Common myeloid progenitor, CD34-positive (primary cell): ENCODE measurements around the gene ZSCAN21.

Source experiments
- CTCF ChIA-PET: fragments of 350-600 bp; sonication (Branson Sonifier 250); formaldehyde crosslinking; loops from one replicate; lab custom pipeline; 2021; ENCODE audit warnings: antibody characterized with exemption; lab: Charles Lee
- POLR2A ChIA-PET: fragments of 350-600 bp; sonication (Branson Sonifier 250); formaldehyde crosslinking; loops from one replicate; lab custom pipeline; 2021; ENCODE audit warnings: antibody characterized with exemption; lab: Charles Lee
- DNase-seq, 3 donors: peaks; one replicate each; pipeline versions ENCODE4 v3.0.0 to v3.0.0-alpha.2; 2013
- H3K27ac ChIP-seq, 2 experiments: 1 replicate in 1 of 2; 2 replicates in 1 of 2; pipeline ENCODE4 v1.7.0; 2013; ENCODE audit warnings: inconsistent platforms in 2 of 2, low read length in 2 of 2, mild to moderate bottlenecking in 2 of 2, low read depth in 1 of 2, moderate library complexity in 1 of 2; ENCODE audit not compliant: severe bottlenecking in 2 of 2, insufficient read depth in 1 of 2, poor library complexity in 1 of 2
- H3K27me3 ChIP-seq, 5 experiments: replicated peaks in 2 of 5; 1 replicate in 3 of 5; 2 replicates in 2 of 5; pipeline versions ENCODE4 v1.6.1 to v1.7.0; 2013; ENCODE audit warnings: low read length in 4 of 5, mild to moderate bottlenecking in 2 of 5, moderate library complexity in 2 of 5, inconsistent platforms in 1 of 5; ENCODE audit not compliant: insufficient read depth in 5 of 5, control insufficient read depth in 4 of 5
- H3K36me3 ChIP-seq, 4 experiments: 1 replicate in 2 of 4; 2 replicates in 2 of 4; pipeline versions ENCODE4 v1.6.1 to v1.7.0; 2013; ENCODE audit warnings: low read length in 3 of 4, control low read depth in 1 of 4, mild to moderate bottlenecking in 1 of 4; ENCODE audit not compliant: control insufficient read depth in 4 of 4, insufficient read depth in 4 of 4
- H3K4me1 ChIP-seq, 4 experiments: 1 replicate in 3 of 4; 2 replicates in 1 of 4; pipeline versions ENCODE4 v1.6.1 to v1.7.1; 2013; ENCODE audit warnings: low read length in 3 of 4, mild to moderate bottlenecking in 3 of 4, control low read depth in 1 of 4, inconsistent platforms in 1 of 4, moderate library complexity in 1 of 4; ENCODE audit not compliant: control insufficient read depth in 4 of 4, insufficient read depth in 4 of 4; ENCODE audit errors: control extremely low read depth in 1 of 4
- H3K4me3 ChIP-seq, 7 experiments: 1 replicate in 4 of 7; 2 replicates in 3 of 7; pipeline versions ENCODE4 v1.5.1 to v1.7.0; 2013; ENCODE audit warnings: mild to moderate bottlenecking in 7 of 7, low read length in 6 of 7, moderate library complexity in 6 of 7, inconsistent platforms in 2 of 7, low read depth in 2 of 7, control low read depth in 1 of 7; ENCODE audit not compliant: insufficient read depth in 4 of 7, control insufficient read depth in 1 of 7; ENCODE audit errors: extremely low read depth in 1 of 7
- H3K9me3 ChIP-seq, 5 experiments: 1 replicate in 4 of 5; 2 replicates in 1 of 5; pipeline versions ENCODE4 v1.6.1 to v1.7.1; 2013; ENCODE audit warnings: low read length in 4 of 5, mild to moderate bottlenecking in 2 of 5, inconsistent platforms in 1 of 5, low read depth in 1 of 5, moderate library complexity in 1 of 5; ENCODE audit not compliant: control insufficient read depth in 4 of 5, insufficient read depth in 2 of 5; ENCODE audit errors: control extremely low read depth in 1 of 5
- WGBS: methylation state at CpG from one replicate; pipeline ENCODE4 v1.1.5; 2013; ENCODE audit not compliant: insufficient coverage; 5-methylcytosine and 5-hydroxymethylcytosine counted together

Gene ZSCAN21

DNA sequence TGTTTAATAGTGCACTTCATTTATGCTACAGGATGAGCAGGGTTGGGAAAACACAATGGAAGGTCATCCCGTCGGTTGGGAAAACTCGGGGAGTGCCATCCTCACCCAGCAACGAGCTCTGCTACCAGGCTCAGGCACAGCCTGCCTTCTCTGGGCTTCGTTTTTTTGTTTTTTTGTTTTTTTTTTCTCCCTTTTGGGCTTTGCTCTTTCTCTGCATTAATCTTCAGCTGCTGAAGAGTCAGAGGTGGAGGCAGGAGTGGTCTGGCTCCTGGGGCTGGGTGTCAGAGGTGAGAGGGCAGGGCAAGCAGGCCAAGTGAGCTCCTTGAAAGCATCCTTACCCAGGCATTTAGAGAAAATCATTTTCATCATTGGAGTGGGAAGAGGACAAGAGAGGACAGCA, 20.4 kb downstream of the ZSCAN21 start:
- Histone ChIP-seq H3K4me3 (no peak overlapping the region), H3K36me3 (peaks cover 41 to 74% (median 59%) of the 10 kb centered on the region in 4 experiments), H3K4me1 (no peaks in the 10 kb centered on the region), H3K27me3 (no peaks in the 10 kb centered on the region), H3K9me3 (peaks cover 11 to 53% (median 41%) of the 10 kb centered on the region in 5 experiments), H3K27ac (no peak overlapping the region)
- POLR2A ChIA-PET: no interaction called here
- CTCF ChIA-PET: interaction anchor here (0.9 to 3.3 kb wide), 8 partner anchors 10 to 92 kb away, joined by 3 to 15 read pairs (median 4); partner anchors contain the start of gene ZNF3
- WGBS: 97% methylated on average over 4 of the region's 5 CpGs
- no peak for DNase-seq

GRCh38 chr7:100071018-100071723, 21.6 kb downstream of the ZSCAN21 start:
- Histone ChIP-seq H3K36me3 (peaks cover 47 to 78% (median 70%) of the 10 kb centered on the region in 4 experiments), H3K27me3 (no peaks in the 10 kb centered on the region), H3K4me1 (no peaks in the 10 kb centered on the region), H3K9me3 (peaks cover 11 to 55% (median 41%) of the 10 kb centered on the region in 5 experiments), H3K4me3 (peak overlapping the region in 1 of 7 experiments; percentile 5), H3K27ac (no peak overlapping the region)
- 98% methylated on average over 5 of the region's 11 CpGs for WGBS
- ChIA-PET POLR2A (no interaction called here), CTCF (interaction anchor here (0.9 to 3.3 kb wide), 14 partner anchors 8 to 139 kb away, joined by 3 to 15 read pairs (median 4); partner anchors contain the start of gene ZNF3)
- DNase-seq: peak in 1 of 3 donors; percentile 21

DNA sequence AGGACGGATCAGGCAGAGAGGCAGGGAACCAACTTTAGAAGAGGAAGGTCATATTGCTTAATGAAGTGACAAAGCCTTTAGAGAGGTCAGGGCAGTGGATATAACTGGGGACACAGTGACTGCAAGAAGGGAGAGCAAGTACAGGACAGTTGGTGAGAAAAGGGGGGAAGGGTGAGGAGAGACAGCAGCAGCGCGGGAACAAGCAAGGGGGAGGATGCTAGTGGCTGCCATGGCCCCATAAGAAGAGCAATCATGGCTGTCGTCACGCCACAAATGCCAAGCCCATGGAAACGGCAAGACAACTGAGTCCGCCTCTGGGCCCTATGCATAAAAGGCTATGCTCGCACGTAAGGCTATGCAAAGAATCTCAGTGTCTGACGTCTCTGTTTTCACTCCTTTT, 22.9 kb downstream of the ZSCAN21 start:
- CTCF ChIA-PET: interaction anchor here (1.7 to 3.3 kb wide), 3 partner anchors 8 to 14 kb away, joined by 4 to 15 read pairs (median 10); partner anchors contain the start of gene ZNF3
- no peaks in the 10 kb centered on the region for H3K4me1 ChIP-seq
- POLR2A ChIA-PET: interaction anchor here (1.4 kb wide), 1 partner anchor 9 kb away, joined by 4 read pairs; the partner anchor contains the start of gene ZNF3
- 100% methylated on average over 9 of the region's 10 CpGs for WGBS
- DNase-seq: no peak
- H3K4me3 ChIP-seq: no peak overlapping the region
- H3K27ac ChIP-seq: no peak overlapping the region
- peaks cover 55 to 86% (median 77%) of the 10 kb centered on the region in 4 experiments for H3K36me3 ChIP-seq
- H3K27me3 ChIP-seq: no peaks in the 10 kb centered on the region
- H3K9me3 ChIP-seq: peaks cover 11 to 55% (median 41%) of the 10 kb centered on the region in 5 experiments

GRCh38 chr7:100074841-100075240, 25.3 kb downstream of the ZSCAN21 start:
- DNase-seq: no peak
- peaks cover 63 to 89% (median 86%) of the 10 kb centered on the region in 4 experiments for H3K36me3 ChIP-seq
- 98% methylated on average over 6 of the region's 7 CpGs for WGBS
- peaks cover 3 to 5% (median 4%) of the 10 kb centered on the region in 4 experiments for H3K4me1 ChIP-seq
- no peak overlapping the region for H3K4me3 ChIP-seq
- POLR2A ChIA-PET: interaction anchor here (0.6 kb wide), 2 partner anchors 9 to 21 kb away, joined by 3 to 4 read pairs; no protein-coding TSS in a partner anchor
- H3K27ac ChIP-seq: no peak overlapping the region
- CTCF ChIA-PET: interaction anchor here (0.6 to 2.8 kb wide), 5 partner anchors 11 to 83 kb away, joined by 3 to 8 read pairs (median 3); partner anchors contain the start of gene ZSCAN21
- H3K27me3 ChIP-seq: no peaks in the 10 kb centered on the region
- peaks cover 11 to 51% (median 38%) of the 10 kb centered on the region in 5 experiments for H3K9me3 ChIP-seq

DNA sequence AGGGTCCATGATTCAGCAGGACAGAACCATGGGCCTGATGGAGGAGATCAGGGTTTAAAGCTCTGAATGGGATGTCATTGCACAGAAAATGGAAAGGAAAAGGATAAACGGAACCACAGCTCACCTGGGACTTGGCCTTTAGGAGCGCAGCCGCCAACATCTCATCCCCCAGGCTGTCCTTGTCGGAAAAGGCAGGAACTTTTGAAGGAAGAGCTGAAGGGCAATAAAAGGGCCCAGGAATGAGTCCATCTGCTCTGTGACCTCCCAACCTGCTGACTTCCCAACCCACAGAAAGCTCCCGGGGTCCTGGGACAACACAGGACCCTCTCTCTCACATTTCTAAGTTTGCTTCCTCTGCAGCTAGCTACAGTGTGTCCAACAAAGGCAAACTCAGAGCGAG, 25.8 kb downstream of the ZSCAN21 start:
- Histone ChIP-seq H3K36me3 (peaks cover 63 to 86% (median 80%) of the 10 kb centered on the region in 4 experiments), H3K27ac (no peak overlapping the region), H3K27me3 (no peaks in the 10 kb centered on the region), H3K4me1 (peaks cover 8 to 11% (median 10%) of the 10 kb centered on the region in 4 experiments), H3K4me3 (no peak overlapping the region), H3K9me3 (peaks cover 11 to 45% (median 32%) of the 10 kb centered on the region in 5 experiments)
- 100% methylated on average over 6 of the region's 6 CpGs for WGBS
- ChIA-PET POLR2A (interaction anchor here (0.6 to 0.7 kb wide), 2 partner anchors 20 to 22 kb away, joined by 3 to 4 read pairs; no protein-coding TSS in a partner anchor), CTCF (interaction anchor here (0.6 to 2.8 kb wide), 5 partner anchors 11 to 83 kb away, joined by 3 to 8 read pairs (median 3); no protein-coding TSS in a partner anchor)
- no peak for DNase-seq

- H3K27ac ChIP-seq: no peak overlapping the region
- peaks cover 45 to 68% (median 62%) of the 10 kb centered on the region in 4 experiments for H3K36me3 ChIP-seq
- H3K4me1 ChIP-seq: peaks cover 8 to 20% (median 17%) of the 10 kb centered on the region in 4 experiments
- H3K4me3 ChIP-seq: no peak overlapping the region
- H3K27me3 ChIP-seq: no peaks in the 10 kb centered on the region
- DNase-seq: no peak
- POLR2A ChIA-PET: no interaction called here
- H3K9me3 ChIP-seq: peaks cover 0 to 27% (median 15%) of the 10 kb centered on the region in 5 experiments
- CTCF ChIA-PET: interaction anchor here (0.7 to 0.8 kb wide), 2 partner anchors 14 to 311 kb away, joined by 3 read pairs; no protein-coding TSS in a partner anchor
- WGBS: 100% methylated on average over 1 of the region's 4 CpGs
Measured at GRCh38 chr7:100077205-100077604, 27.6 kb downstream of the ZSCAN21 start.
